GM12874 (cell line): ENCODE results near the gene CYB5R2.

Experiments
- CTCF ChIP-seq: IDR thresholded peaks from 2 replicates; pipeline ENCODE4 v1.5.1; 2011; ENCODE audit warnings: low read depth, mild to moderate bottlenecking, control low read depth, low read length, moderate library complexity; ENCODE audit not compliant: insufficient read depth

Gene CYB5R2

GRCh38 chr11:7691759-7692350 is 18.6 kb upstream of the CYB5R2 start:
- no peak for TF ChIP-seq CTCF

GRCh38 chr11:7690648-7691047 is 17.3 kb upstream of the CYB5R2 start:
- no peak for TF ChIP-seq CTCF

GRCh38 chr11:7689239-7689638 is 15.9 kb upstream of the CYB5R2 start:
- no peak for TF ChIP-seq CTCF

GRCh38 chr11:7688238-7688826 is 15.0 kb upstream of the CYB5R2 start:
- peak; percentile 80 for TF ChIP-seq CTCF

- TF ChIP-seq CTCF: no peak
Measured at GRCh38 chr11:7687386-7687785, 14.1 kb upstream of the CYB5R2 start.

GRCh38 chr11:7686761-7687160 is 13.5 kb upstream of the CYB5R2 start:
- TF ChIP-seq CTCF: no peak

GRCh38 chr11:7683571-7683970 is 10.3 kb upstream of the CYB5R2 start:
- no peak for TF ChIP-seq CTCF

- no peak for TF ChIP-seq CTCF
Measured at GRCh38 chr11:7677796-7678201, 4.5 kb upstream of the CYB5R2 start.
